ENCODE results near the gene DIO3.

DNA sequence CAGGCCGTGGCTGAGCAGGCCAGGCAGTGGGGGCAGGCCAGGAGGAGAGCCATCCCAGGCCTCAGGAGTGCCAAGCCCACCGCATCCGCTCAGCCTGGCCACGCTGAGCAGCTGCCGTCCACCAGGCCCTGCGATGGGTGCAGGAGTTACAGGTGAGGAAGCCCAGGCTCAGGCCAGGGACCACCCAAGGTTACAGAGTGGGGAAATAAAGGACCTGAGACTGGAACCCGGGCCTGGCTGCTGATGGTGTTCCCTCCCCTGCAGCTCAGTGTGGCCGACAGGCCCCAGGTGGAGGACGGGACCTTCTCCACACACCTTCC, 49.0 kb upstream of the DIO3 start:
- TF ChIP-seq YY1 (IDR thresholded peaks at IDR 0.05; ENCODE audit: insufficient read depth, insufficient read length): no peak
- no peak for TF ChIP-seq SUZ12 (IDR thresholded peaks at IDR 0.05; ENCODE audit: extremely low read depth, insufficient read depth, insufficient read length)
- no peak for TF ChIP-seq ZNF274 (IDR thresholded peaks at IDR 0.05; ENCODE audit: low read depth, low read length)
